PFSK-1 (cell line): ENCODE measurements around the gene TRIP10.

Experiments used
- FOXP2 ChIP-seq: optimal IDR thresholded peaks from 2 replicates; pipeline ENCODE3; 2011; ENCODE audit warnings: borderline replicate concordance, control low read depth, inconsistent platforms; ENCODE audit not compliant: insufficient read depth; ENCODE audit errors: extremely low read length, extremely low read depth
- POLR2AphosphoS5 ChIP-seq: IDR thresholded peaks from 2 replicates; pipeline ENCODE4 v1.6.1; 2012; ENCODE audit warnings: low read depth, mild to moderate bottlenecking, control low read depth, low read length, moderate library complexity
- SIN3A ChIP-seq: IDR thresholded peaks from 2 replicates; pipeline ENCODE4 v1.6.1; 2012; ENCODE audit warnings: mild to moderate bottlenecking, low read length, moderate library complexity, borderline replicate concordance; ENCODE audit not compliant: insufficient read depth
- TAF1 ChIP-seq: IDR thresholded peaks from 2 replicates; pipeline ENCODE4 v1.6.1; 2012; ENCODE audit warnings: low read length, control low read depth, borderline replicate concordance; ENCODE audit not compliant: insufficient read depth
- TF ChIP-seq, protein P1 (sequence below), 2 experiments: IDR thresholded peaks; 2 replicates each; pipeline versions ENCODE4 v1.6.1 to v1.8.0; 2011 to 2012; ENCODE audit warnings: low read depth in 2 of 2, low read length in 2 of 2, control low read depth in 1 of 2, inconsistent platforms in 1 of 2, mild to moderate bottlenecking in 1 of 2, moderate library complexity in 1 of 2; ENCODE audit not compliant: insufficient read depth in 1 of 2

TRIP10 gene

GRCh38 chr19:6743066-6743465 lies 3.6 kb downstream of the TRIP10 start:
- TF ChIP-seq, protein P1, sequence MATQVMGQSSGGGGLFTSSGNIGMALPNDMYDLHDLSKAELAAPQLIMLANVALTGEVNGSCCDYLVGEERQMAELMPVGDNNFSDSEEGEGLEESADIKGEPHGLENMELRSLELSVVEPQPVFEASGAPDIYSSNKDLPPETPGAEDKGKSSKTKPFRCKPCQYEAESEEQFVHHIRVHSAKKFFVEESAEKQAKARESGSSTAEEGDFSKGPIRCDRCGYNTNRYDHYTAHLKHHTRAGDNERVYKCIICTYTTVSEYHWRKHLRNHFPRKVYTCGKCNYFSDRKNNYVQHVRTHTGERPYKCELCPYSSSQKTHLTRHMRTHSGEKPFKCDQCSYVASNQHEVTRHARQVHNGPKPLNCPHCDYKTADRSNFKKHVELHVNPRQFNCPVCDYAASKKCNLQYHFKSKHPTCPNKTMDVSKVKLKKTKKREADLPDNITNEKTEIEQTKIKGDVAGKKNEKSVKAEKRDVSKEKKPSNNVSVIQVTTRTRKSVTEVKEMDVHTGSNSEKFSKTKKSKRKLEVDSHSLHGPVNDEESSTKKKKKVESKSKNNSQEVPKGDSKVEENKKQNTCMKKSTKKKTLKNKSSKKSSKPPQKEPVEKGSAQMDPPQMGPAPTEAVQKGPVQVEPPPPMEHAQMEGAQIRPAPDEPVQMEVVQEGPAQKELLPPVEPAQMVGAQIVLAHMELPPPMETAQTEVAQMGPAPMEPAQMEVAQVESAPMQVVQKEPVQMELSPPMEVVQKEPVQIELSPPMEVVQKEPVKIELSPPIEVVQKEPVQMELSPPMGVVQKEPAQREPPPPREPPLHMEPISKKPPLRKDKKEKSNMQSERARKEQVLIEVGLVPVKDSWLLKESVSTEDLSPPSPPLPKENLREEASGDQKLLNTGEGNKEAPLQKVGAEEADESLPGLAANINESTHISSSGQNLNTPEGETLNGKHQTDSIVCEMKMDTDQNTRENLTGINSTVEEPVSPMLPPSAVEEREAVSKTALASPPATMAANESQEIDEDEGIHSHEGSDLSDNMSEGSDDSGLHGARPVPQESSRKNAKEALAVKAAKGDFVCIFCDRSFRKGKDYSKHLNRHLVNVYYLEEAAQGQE (IDR thresholded peaks at IDR 0.05; ENCODE audit: insufficient read depth in 1 of 2, low read depth in 2 of 2, low read length in 2 of 2), result no peak
- TF ChIP-seq POLR2AphosphoS5 (no peak), TAF1 (no peak), FOXP2 (no peak), SIN3A (no peak)

- TF ChIP-seq, protein P1 (IDR thresholded peaks at IDR 0.05; ENCODE audit: insufficient read depth in 1 of 2, low read depth in 2 of 2, low read length in 2 of 2), result no peak
- TF ChIP-seq SIN3A (no peak), FOXP2 (no peak), POLR2AphosphoS5 (no peak)
Observed at GRCh38 chr19:6743714-6744380, 4.4 kb downstream of the TRIP10 start.

DNA sequence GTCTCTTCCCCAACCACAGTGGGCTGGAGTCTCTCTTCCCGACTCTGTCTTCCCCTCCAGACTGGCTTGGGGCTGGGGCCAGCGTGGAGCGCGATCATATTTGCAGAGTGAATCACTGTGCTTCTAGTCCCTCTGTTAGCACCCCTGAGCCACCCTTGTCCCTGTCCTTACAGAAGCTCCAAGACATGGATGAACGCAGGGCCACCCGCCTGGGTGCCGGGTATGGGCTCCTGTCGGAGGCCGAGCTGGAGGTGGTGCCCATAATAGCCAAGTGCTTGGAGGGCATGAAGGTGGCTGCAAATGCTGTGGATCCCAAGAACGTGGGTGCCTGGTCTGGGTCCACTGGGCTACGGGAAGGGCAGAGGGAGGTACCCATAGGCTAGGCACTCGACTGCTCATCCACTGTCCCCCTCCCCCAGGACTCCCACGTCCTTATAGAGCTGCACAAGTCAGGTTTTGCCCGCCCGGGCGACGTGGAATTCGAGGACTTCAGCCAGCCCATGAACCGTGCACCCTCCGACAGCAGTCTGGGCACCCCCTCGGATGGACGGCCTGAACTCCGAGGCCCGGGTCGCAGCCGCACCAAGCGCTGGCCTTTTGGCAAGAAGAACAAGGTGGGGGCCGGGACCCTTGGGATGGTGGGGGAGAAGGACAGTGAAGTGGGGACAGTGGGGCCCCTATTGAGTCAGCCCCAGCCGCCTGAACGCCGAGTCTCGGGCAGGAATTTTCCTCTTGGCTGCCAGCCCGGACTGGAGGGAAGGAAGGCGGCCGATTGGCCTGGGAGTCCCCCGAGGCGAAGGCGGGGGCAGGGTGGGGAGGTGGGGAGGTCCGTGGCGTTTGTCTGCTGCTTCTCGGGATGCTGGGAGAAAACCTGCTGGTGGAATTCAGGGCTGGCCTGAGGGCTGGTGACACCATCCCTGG lies 5.2 kb downstream of the TRIP10 start:
- TF ChIP-seq, protein P1 (IDR thresholded peaks at IDR 0.05; ENCODE audit: insufficient read depth in 1 of 2, low read depth in 2 of 2, low read length in 2 of 2), result no peak
- TF ChIP-seq SIN3A (no peak), TAF1 (no peak), POLR2AphosphoS5 (no peak), FOXP2 (no peak)

DNA sequence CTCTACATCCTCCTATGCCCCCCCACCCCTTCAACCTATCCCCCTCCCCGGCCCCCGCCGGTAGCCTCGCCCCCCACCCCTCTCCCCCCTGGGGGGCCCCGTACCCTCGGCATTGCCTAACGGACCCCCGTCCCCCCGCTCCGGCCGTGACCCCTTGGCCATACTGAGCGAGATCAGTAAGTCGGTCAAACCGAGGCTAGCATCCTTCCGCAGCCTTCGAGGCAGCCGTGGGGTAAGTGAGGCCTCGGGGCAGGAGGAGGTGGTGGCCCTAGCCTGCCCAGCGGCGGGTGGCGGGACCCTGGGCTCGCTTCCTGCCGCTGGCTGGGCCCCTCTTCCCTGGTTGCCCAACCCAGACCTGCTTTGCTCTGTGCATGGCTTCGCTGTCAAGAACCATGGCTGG lies 6.5 kb downstream of the TRIP10 start:
- TF ChIP-seq TAF1 (no peak), FOXP2 (no peak)

DNA sequence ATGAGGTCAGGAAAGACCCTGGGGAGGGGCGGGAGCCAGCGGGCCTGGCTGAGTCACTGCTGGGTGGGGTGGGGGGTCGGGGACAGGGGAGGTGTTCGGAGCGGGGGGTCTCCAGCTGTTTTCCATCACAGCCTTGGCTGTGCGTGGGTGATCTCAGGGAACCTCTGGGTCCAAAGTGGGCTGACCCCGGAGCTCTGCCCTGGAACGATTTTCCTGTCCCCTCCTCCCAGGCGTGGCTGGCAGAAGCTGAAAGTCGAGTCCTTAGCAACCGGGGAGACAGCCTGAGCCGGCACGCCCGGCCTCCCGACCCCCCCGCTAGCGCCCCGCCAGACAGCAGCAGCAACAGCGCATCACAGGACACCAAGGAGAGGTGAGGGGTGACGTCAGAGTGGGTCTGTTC lies 10.6 kb downstream of the TRIP10 start:
- TF ChIP-seq SIN3A, result no peak
- no peak for TF ChIP-seq POLR2AphosphoS5
- no peak for TF ChIP-seq TAF1
- TF ChIP-seq FOXP2, result no peak
- TF ChIP-seq, protein P1 (IDR thresholded peaks at IDR 0.05; ENCODE audit: insufficient read depth in 1 of 2, low read depth in 2 of 2, low read length in 2 of 2), result no peak
